Stimulated activated CD4-positive, alpha-beta T cell treated with anti-CD3 and anti-CD28 coated beads, Interleukin-15, amount 100 ng/mL, for 1 hour (primary cell): Measurements from ENCODE around the gene FBXW8.

Experiments used
- DNase-seq, 2 donors: peaks; one replicate each; pipeline ENCODE4 v3.0.0-alpha.2; 2020; ENCODE audit warnings: low read depth in 1 of 2, low spot score in 1 of 2

The FBXW8 gene

DNA sequence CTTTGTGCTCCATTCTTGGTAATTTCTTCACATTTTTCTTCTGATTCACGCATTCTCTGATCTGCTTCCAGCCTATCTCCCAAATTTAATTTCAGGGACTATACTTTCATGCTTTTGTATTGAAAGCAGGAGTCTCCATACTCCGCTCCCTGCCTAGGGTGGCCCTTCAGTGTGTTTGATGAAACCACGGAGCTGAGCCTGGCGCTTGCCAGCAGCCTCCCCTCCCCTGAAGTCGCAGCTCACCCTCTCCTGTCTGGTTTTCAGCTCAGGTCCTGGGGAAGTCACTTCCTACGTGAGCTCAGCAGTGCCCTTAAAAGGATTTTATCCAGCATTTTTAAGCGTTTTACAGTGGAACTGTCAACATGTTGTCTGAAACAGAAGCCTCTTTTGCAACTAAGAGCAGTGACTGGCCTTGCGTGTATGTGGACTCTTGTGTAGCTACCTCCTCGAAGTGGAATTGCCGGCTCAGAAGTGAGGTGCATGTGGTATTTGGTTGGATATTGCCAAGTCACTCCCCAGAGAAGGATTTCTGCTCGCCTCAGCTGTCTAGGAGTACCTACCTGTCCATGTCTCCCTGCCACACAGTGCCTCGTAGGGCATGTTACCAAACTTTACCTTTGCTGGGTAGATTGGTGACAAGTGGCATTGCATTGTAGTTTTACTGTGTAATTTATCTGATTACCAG is 109.9 kb downstream of the FBXW8 start:
- DNase-seq, result no peak

DNA sequence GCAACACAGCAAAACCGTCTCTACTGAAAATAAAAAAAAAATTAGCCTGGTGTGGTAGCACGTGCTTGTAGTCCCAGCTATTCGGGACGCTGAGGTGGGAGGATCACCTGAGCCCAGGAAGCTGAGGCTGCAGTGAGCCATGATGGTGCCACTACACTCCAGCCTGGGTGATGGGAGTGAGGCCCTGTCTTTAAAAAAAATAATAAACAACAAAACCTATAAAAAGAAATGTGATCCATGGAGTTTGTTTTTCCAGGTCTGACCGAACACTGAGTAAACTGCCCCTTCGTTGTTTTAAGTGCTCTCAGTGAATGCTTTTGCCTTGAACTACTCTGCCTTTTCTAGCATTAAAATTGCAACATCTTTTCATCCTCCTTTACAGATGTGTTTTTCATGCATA is 111.7 kb downstream of the FBXW8 start:
- no peak for DNase-seq

DNA sequence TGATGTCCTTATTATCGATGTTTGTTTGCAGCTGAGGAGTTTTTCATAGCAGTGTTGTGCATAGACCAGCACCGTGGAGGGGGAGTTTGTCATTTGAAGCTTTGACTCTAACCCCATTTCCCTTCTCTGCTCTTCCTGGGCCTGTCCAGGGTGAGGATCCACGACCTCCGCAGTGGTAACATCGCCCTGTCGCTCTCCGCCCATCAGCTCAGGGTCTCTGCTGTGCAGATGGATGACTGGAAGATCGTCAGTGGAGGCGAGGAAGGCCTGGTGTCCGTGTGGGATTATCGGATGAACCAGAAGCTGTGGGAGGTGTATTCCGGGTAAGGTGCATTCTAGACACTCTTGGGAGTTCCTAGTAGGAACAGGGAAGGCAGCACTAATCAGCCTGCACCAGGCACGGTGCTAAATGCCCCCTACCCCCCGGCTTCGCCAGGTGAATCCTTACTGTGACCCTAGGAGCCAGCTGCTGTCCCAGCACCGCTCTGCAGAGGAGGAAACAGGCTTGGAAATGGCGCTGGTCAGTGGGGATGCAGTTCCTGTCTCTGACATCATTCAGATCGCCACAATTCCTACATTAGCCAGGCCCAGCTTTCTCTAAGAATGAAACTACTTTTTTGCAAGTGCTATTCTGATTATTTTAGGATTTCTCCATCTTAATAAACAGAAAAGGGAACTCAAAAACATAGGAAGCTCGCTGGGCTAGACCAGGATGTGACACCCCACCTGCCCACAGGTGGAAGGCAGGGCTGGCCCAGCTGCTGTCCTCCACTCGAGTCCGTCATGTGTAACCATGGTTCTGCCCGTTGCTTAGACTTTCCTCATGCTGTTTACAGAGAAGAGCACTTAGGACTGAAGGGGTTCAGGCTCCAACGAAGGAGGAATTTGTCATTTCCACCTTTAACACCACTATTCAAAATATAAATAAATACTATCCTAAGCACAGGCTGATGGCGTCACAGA is 113.5 kb downstream of the FBXW8 start:
- DNase-seq, result no peak

DNA sequence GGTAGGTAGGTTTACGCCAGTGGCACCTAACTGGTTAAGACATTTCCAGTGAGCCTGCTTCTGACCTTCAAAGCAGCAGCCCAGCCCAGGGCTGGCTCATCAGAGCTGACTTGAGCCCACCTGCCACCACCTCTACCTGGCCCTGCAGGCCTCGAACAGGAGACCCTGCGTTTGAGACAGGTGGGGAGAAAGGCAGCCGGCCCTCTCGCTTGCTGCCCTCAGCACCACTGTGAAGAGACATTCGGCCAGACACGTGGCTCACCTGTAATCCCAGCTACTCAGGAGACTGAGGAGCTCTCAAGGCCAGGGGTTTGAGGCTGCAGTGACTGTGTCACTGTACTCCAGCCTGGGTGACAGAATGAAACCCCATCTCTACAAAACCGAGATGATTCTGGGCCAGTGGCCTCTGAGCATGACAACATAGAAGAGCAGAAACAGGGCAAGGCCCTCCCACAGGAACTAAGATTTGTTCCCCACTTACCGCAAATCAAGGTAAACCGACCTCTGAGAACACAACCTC is 114.3 kb downstream of the FBXW8 start:
- no peak for DNase-seq

DNA sequence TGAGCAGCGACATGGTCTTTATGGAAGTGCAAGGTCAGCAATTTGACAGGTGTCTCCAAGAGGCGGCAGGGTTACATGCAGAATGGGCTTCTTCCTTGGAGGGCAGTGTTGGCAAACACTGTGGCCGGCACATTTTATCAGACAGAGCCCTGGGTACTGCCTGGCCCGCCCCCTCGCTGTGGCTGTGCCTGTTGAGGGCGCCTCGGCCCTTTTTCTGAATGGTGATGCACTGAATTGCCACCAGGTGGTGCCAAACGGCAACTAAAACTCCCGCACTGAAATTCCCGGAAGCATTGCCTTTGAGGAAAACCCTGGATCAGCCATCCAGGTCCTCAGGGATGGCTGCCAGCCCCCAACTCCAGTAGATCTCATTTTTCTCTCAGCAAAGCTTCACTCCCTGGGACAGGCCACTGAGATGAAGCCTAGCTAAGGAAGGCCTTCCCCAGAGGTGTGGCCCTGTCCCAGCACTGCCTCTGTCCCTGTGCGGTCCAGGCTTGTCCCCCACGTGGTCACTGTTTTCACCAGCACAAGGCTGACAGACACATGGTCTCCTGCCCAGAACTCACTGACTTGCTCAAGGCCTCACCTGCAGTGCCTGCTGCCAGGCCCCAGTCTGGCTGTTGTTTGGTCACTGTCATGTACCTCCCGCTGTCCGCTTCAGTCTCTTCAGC is 114.9 kb downstream of the FBXW8 start:
- DNase-seq, result peak in 1 of 2 donors; percentile 14

DNA sequence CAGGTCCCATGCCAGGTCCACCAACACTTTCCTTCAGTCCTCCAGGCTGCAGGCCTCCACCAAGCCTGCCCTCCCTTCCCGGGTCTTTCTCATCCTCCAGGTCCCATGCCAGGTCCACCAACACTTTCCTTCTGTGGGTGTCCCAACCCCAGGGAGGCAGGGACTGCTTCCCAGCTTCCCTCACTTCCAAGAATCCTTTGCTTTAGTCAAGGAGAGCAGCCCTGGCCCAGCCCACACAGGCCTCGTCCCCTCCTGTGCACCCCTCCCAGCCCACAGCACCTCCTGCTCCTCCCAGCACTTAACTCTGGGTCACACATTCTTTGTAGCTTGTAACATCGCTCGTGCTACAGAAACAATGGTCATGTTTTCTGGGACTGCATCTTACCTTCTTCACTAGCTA is 115.6 kb downstream of the FBXW8 start:
- DNase-seq, result no peak

DNA sequence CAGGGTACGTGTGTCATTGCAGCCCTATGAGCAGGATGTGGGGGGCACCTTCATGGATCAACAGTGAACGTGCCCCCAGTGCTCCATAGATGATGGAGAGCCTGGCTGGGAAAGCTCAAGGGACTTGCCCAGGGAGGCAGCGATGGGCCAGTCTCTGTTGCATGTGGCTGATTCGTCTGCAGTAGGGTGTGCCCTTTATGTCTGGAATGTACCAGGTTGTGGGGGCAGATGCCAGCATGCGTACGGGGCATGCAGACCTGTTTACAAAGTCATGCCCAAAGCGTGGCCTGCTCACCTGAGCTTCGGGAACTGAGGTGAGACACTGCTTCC is 116.1 kb downstream of the FBXW8 start:
- DNase-seq, result no peak

DNA sequence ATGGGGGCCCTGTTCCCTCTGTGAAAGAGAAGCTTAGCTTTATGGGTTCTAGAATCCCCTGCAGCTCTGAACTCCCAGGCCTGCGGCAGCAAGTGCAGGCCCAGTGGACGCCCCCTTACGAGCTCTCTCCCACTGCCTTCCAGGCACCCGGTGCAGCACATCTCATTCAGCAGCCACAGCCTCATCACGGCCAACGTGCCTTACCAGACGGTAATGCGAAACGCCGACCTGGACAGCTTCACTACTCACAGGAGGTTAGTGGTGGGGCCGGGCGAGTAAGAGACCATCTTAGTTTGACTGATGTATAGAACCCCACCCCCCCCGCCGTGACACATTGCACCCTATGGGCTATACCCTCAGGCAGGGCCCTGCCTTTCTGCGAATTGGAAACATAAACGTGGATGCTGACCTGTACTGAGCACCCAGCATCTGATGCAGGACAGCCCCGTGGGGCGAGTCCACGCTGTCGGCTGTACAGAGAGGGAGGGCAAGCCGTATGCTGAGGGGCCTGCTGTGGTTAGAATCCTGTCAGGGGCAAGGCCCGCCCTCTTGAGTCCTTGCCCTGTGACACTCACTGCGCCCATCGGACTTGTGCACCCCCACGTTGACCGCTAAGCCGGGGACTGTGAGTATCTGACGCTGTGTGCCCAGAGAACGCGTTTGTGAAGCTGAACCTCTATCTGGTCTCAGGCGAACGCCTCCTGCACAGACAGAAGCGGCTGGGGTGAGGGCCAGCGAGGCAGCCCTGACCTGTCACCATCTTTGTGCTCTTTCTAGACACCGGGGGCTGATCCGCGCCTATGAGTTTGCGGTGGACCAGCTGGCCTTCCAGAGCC is 116.7 kb downstream of the FBXW8 start:
- no peak for DNase-seq

DNA sequence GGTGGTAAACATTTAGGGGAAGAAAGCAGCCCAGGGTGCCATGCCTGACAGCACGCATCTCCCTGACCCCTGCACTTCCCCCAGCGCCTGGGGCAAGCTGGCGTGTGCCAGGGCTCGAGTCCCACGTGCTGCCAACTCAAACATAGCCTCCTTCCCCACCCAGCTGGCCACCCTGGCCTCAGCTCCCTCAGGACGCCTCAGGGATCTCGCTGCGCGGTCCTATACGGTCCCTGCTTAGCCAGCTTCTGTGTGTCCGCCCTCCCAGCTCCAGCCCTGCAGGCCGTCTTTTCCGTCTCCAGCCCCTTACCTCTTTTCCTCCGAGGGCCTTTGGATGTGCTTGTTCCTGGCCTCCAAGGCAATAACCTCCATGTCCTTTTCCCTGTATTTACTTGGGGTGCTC is 117.5 kb downstream of the FBXW8 start:
- no peak for DNase-seq

DNA sequence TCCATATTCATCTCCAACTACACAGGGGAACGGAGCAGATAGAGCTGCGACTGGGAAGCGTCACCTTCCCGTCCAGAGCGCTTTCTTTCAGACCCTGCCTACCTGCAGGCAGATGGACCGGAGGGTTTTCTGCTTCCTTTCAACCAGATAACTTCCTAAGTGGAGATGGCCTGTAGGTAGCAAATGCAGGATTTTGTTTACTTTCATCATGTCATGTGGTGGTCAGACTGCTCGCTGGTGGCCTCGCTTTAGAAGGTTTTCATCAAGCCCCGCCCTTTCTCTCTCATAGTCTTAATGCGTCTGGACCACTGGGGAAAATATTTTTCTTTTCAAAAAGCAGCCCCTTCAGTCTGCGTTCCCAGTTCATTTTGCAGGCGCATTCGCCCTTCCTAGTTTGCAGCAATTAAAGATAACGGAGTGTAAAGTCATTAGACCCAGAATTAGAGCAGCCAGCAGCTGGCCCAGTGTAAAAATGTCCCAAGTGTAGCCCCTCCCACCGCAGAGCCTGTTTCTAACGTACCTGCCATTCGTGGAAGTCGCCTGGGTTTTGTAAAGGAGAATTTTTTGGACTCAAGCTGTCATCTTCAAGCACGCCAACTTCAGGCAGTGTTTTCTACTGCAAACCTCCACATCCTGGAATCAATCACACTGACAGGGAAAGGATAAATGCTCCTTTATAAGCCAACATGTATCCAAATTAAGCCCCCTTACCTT is 119.6 kb downstream of the FBXW8 start:
- no peak for DNase-seq

DNA sequence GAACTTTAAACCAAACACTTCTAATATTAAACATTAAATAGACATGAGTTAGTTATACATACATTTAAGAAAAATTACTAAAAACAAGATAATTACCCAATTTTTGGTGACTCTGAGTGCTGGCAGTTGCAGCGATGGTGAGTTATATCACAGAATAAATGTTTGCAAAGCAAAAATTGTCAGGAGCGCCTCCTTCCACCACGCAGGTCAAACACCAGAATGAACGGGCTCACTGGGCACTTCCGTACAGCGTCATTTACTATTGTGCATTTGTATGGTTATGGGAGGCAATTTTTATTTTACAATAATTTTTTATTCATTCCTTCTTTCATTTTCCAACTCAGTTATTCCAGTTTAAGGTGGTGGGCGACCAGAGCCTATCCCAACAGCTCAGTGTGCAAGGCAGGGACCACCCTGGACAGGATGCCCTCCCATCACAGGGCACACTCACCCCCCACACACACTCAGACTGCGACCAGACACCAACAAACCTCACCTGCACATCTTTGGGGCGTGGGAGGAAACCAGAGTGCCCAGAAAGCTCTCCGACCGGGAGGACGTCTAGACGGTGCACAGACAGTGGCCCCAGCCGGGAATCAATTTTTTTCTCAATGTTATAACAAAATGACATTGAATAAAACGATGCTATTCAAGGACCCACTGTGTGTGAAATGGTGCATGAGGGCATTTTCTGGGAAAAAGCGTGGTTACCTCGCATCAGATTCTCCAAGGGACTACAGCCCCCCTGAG is 121.3 kb downstream of the FBXW8 start:
- no peak for DNase-seq

DNA sequence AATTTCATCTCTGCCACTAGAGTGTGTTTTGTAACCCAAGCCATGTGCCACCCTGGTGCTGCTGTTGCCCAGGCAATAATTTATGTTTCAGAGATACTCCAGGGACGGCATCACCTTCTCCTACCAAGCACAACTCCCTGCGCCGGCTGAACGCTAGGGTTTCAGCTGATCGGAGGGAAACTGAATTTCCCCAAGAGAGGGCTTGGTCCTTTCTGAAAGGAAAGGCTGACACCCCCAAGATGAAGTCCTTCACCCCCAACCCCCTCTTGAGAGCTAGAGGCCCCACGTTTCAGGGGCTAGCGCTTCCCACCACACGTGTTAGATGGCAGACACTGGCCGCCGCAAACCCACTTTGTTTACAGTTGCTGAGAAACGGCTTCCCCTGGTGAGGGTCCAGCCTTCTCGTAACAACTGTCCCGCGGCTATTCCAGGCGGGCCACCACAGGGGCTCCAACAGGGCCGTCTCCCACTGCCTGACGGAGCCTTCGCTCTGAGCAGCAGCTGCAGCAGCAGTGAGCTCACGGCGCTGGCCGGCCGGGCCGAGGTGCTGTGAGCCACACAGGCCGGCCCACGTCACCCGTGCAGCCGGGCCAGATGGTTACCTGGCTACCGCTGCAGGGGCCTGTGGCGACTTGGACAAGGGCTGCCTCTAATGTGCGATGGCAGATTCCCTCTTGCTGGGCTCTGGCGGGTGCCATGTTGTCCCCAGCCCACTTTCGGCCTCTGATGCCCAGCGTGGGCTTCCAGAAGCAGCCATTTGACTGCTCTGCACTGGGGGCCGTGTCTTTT is 122.0 kb downstream of the FBXW8 start:
- DNase-seq, result no peak

DNA sequence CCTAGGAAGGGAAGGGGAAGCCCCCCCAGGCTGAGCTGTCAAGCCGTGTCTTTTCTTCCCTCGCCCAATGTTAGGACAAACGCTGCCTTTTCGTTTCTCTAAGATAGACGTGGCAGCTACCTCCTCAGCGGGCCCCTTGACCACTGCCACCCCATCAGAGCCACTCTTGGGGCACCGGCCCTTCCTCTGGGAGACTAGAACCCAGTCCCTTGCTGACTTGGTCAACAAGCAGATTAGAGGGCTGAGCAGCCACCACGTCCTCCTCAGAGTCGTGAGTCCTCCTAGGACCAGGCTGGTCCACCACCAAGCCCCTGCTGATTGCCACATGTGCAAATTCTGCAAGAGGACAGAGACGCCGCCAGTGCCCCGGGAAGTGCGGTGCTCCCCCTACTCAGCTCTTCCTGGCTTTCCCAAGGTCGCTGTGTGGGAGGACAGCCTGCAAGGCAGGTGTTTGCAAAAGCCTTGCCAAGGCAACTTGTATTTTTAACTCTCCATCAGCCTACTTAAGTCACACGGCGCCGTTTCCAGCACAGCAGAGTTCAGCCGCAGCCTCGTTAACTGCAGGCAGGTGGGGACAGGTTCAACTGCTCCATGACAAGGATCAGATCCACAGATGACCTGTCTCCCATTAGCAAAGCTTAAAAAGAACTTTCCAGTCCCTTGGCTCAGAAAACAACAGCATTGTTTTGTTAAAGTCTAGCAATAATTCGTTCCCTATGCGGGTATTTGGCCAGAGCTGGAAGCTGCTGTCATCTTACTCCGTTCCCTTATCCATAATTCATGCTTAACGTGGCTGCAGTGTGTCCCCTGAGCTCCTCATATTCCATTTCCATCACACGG is 122.9 kb downstream of the FBXW8 start:
- DNase-seq, result no peak

DNA sequence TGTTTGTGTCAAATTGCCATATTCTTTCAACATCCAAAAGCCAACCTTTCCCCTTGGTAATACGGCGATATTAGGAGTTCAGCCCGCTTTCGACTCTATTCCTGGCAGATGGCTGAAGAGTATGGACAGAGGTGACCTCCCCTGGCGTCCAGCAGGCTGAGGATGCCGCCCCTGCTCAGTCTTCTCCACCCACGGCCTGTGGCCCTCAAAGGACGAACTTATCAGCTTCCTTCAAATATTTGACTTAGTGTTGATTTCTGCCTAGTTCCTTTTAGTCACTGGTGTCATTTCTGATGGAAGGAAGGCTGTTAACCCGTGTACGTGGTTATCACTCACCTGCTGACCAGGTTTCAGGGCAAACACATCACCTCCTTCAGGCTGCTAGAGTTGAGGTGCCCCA is 123.5 kb downstream of the FBXW8 start:
- DNase-seq, result no peak

DNA sequence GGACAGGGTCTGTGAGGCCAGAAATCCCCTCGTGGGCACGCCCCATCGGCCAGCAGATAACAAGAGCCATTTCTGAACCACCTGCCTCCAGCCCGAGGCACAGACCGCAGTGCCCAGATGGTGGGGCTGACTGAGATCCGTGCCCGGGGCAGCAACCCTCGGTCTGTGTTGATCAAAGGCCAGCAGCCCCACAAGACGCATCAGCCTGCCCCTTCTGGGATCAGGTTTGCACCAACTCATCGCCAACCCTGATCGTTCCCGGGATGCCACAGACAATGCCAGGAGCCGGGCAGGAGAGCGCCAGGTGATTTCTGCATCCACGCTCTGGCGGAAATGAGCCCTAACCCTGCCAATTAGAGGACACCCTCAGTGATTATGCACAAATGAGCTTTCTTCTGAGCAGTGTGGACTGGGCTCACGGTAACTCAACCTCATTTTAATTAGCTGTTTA is 124.0 kb downstream of the FBXW8 start:
- DNase-seq, result no peak

DNA sequence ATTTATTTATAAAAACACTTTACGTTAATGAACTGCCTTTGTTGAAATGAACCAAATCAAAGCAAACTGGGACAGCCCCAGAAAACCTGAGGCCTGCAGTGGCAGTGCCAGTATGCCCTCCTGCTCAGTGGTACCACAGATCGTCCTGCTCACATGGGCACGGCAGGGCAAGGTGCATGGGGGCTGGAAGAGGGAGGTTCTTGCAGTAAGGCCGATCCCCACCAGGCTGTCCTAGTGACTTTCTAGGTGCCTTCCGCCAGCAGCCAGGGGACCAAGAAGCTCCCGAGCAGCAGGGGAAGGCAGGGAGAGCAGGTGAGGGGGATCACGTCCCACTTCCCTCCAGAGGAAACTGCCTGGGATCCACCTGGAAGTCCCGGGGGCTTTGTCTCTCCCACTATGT is 124.5 kb downstream of the FBXW8 start:
- DNase-seq, result no peak

DNA sequence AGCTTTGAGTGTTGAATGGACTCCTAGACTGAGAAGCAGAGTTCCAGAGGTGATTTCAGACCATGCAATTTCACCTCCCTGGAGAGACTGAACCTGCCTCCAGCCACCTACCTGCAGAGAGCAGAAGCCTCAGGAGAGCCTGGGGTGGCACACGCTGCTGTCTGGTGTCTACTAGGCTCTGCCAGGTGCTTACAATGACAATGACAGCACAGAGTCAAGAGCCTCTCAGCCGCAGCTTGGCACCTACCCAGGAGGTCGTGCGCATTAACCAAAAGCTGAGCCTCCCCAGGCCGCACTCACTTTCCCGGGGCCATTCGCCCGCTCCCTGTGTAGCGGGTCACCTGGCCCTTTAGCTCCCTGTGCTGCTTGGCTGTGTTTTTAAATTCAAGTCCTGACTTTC is 125.3 kb downstream of the FBXW8 start:
- DNase-seq, result no peak

DNA sequence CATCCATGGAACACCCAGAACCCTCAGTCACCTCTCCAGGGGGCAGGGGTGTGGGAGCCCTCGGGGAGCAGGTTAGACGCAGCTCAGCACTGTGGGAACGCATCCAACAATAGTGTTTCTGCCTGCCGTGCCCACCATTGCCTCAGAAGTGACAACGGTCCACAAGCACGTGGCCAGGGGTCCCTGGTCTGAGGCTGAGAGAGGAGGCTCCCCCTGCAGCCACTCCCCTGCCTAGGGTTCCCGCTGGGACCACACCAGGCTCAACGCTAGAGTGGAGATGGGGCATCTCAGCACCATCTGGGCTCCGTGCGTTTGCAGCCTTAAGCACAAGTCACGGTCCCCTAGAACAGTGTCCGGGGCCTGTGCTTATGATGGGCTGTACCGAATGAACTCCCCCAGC is 125.8 kb downstream of the FBXW8 start:
- no peak for DNase-seq
